ENCODE measurements around the gene M1AP. TPM values are rescaled to one million over a fixed set of nuclear protein-coding genes. Genes with fewer than 3 reads are reported as not detected.

Gene M1AP
- polyA plus RNA-seq, 1 donor (not counting 4 experiments of a cell fraction or from before 2014, with no cell fraction given) = 0.21 TPM

GRCh38 chr2:74685408-74685807 lies 37.3 kb upstream of the M1AP start:
- Histone ChIP-seq H3K4me2 (ENCODE audit: control insufficient read depth, extremely low read depth, insufficient read depth, low read depth, low read length) (no peak overlapping the region), H4K20me1 (ENCODE audit: control insufficient read depth, extremely low read depth, insufficient read depth, low read length) (no peaks in the 10 kb centered on the region), H3K4me1 (ENCODE audit: control insufficient read depth, extremely low read depth, insufficient read depth, low read length) (peaks cover 4% of the 10 kb centered on the region), H2AFZ (ENCODE audit: control insufficient read depth, low read length) (no peak overlapping the region), H3K79me2 (ENCODE audit: control insufficient read depth, insufficient read depth, low read length) (no peaks in the 10 kb centered on the region), H3K4me3 (ENCODE audit: control insufficient read depth in 2 of 3, extremely low read depth in 1 of 3, insufficient read depth in 2 of 3, low read depth in 1 of 3, low read length in 3 of 3) (no peak overlapping the region), H3K36me3 (ENCODE audit: control insufficient read depth in 2 of 2, extremely low read depth in 1 of 2, insufficient read depth in 2 of 2, low read length in 2 of 2) (no peaks in the 10 kb centered on the region), H3K27ac (ENCODE audit: control insufficient read depth, insufficient read depth, low read length) (no peak overlapping the region), H3K9me3 (ENCODE audit: control insufficient read depth, low read depth, low read length) (no peaks in the 10 kb centered on the region), H3K9me1 (ENCODE audit: control insufficient read depth, extremely low read depth, insufficient read depth, low read length) (no peaks in the 10 kb centered on the region), H3K27me3 (ENCODE audit: control insufficient read depth, extremely low read depth, insufficient read depth, low read length) (no peaks in the 10 kb centered on the region), H3K9ac (ENCODE audit: control insufficient read depth, extremely low read depth, insufficient read depth, low read length) (no peak overlapping the region)
- TF ChIP-seq, protein P1, sequence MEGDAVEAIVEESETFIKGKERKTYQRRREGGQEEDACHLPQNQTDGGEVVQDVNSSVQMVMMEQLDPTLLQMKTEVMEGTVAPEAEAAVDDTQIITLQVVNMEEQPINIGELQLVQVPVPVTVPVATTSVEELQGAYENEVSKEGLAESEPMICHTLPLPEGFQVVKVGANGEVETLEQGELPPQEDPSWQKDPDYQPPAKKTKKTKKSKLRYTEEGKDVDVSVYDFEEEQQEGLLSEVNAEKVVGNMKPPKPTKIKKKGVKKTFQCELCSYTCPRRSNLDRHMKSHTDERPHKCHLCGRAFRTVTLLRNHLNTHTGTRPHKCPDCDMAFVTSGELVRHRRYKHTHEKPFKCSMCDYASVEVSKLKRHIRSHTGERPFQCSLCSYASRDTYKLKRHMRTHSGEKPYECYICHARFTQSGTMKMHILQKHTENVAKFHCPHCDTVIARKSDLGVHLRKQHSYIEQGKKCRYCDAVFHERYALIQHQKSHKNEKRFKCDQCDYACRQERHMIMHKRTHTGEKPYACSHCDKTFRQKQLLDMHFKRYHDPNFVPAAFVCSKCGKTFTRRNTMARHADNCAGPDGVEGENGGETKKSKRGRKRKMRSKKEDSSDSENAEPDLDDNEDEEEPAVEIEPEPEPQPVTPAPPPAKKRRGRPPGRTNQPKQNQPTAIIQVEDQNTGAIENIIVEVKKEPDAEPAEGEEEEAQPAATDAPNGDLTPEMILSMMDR (optimal IDR thresholded peaks at IDR 0.05 in 1 of 3, IDR thresholded peaks at IDR 0.05 in 1 of 3, conservative IDR thresholded peaks at IDR 0.05 in 1 of 3; ENCODE audit: extremely low read depth in 1 of 3, insufficient read depth in 2 of 3, low read length in 3 of 3) = no peak
- TF ChIP-seq EZH2 (IDR thresholded peaks at IDR 0.05; ENCODE audit: low read length) = no peak
- FAIRE-seq (no peak), DNase-seq (ENCODE audit: low read depth, low spot score) (no peak)
- dilution Hi-C loops (cut with MboI; ENCODE audit: extremely low pct_ligation_motif_present, low sequenced_read_pairs) = no loop called here

GRCh38 chr2:74682501-74682900 lies 34.4 kb upstream of the M1AP start:
- H3K9ac ChIP-seq (ENCODE audit: control insufficient read depth, extremely low read depth, insufficient read depth, low read length) = no peak overlapping the region
- no peaks in the 10 kb centered on the region for H3K27me3 ChIP-seq (ENCODE audit: control insufficient read depth, extremely low read depth, insufficient read depth, low read length)
- no peak overlapping the region for H3K27ac ChIP-seq (ENCODE audit: control insufficient read depth, insufficient read depth, low read length)
- no peak overlapping the region for H2AFZ ChIP-seq (ENCODE audit: control insufficient read depth, low read length)
- DNase-seq (ENCODE audit: low read depth, low spot score) (no peak), FAIRE-seq (no peak)
- H3K4me2 ChIP-seq (ENCODE audit: control insufficient read depth, extremely low read depth, insufficient read depth, low read depth, low read length) = no peak overlapping the region
- H3K9me3 ChIP-seq (ENCODE audit: control insufficient read depth, low read depth, low read length) = no peaks in the 10 kb centered on the region
- H3K4me3 ChIP-seq (ENCODE audit: control insufficient read depth in 2 of 3, extremely low read depth in 1 of 3, insufficient read depth in 2 of 3, low read depth in 1 of 3, low read length in 3 of 3) = no peak overlapping the region
- no peaks in the 10 kb centered on the region for H3K79me2 ChIP-seq (ENCODE audit: control insufficient read depth, insufficient read depth, low read length)
- H4K20me1 ChIP-seq (ENCODE audit: control insufficient read depth, extremely low read depth, insufficient read depth, low read length) = no peaks in the 10 kb centered on the region
- H3K9me1 ChIP-seq (ENCODE audit: control insufficient read depth, extremely low read depth, insufficient read depth, low read length) = no peaks in the 10 kb centered on the region
- TF ChIP-seq, protein P1 (optimal IDR thresholded peaks at IDR 0.05 in 1 of 3, IDR thresholded peaks at IDR 0.05 in 1 of 3, conservative IDR thresholded peaks at IDR 0.05 in 1 of 3; ENCODE audit: extremely low read depth in 1 of 3, insufficient read depth in 2 of 3, low read length in 3 of 3) = no peak
- no peak for TF ChIP-seq EZH2 (IDR thresholded peaks at IDR 0.05; ENCODE audit: low read length)
- dilution Hi-C loops (cut with MboI; ENCODE audit: extremely low pct_ligation_motif_present, low sequenced_read_pairs) = no loop called here
- H3K4me1 ChIP-seq (ENCODE audit: control insufficient read depth, extremely low read depth, insufficient read depth, low read length) = no peaks in the 10 kb centered on the region
- peaks cover 0 to 5% of the 10 kb centered on the region in 2 experiments for H3K36me3 ChIP-seq (ENCODE audit: control insufficient read depth in 2 of 2, extremely low read depth in 1 of 2, insufficient read depth in 2 of 2, low read length in 2 of 2)
